A549 (cell line): ENCODE data around the gene HS6ST3.

ENCODE experiments used
- CBX2 ChIP-seq: fragments of 200-600 bp; sonication (generic); IDR thresholded peaks from 2 replicates; pipeline ENCODE4 v1.6.1; 2016; ENCODE audit warnings: low read depth, mild to moderate bottlenecking, borderline replicate concordance
- CHD4 ChIP-seq: fragments of 200-600 bp; sonication (generic); IDR thresholded peaks from 2 replicates; pipeline ENCODE4 v1.6.1; 2016; ENCODE audit warnings: antibody characterized with exemption, mild to moderate bottlenecking, borderline replicate concordance
- GATA3 ChIP-seq: IDR thresholded peaks from 2 replicates; pipeline ENCODE4 v1.6.1; 2012; ENCODE audit warnings: borderline replicate concordance
- JUNB ChIP-seq: fragments of >200 bp; sonication (Bioruptor Twin); formaldehyde crosslinking; IDR thresholded peaks from 2 replicates; pipeline ENCODE4 v1.6.1; 2016
- MAZ ChIP-seq: fragments of 150-350 bp; IDR thresholded peaks from 2 replicates; pipeline ENCODE4 v1.6.1; 2014; ENCODE audit warnings: antibody characterized with exemption, low read depth, low read length, borderline replicate concordance
- POLR2A ChIP-seq: IDR thresholded peaks from 2 replicates; pipeline ENCODE4 v1.6.1; 2012; ENCODE audit warnings: mild to moderate bottlenecking, low read length
- REST ChIP-seq: fragments of 200-600 bp; sonication (generic); IDR thresholded peaks from 2 replicates; pipeline ENCODE4 v1.6.1; 2016; ENCODE audit warnings: antibody characterized with exemption, mild to moderate bottlenecking, moderate library complexity
- TF ChIP-seq, protein P1 (sequence below): fragments of >200 bp; sonication (Bioruptor Twin); formaldehyde crosslinking; IDR thresholded peaks from 3 replicates; pipeline ENCODE4 v1.5.1; 2016
- TF ChIP-seq, protein P2 (sequence below): IDR thresholded peaks from 2 replicates; pipeline ENCODE4 v1.6.1; 2012
- TF ChIP-seq, protein P3 (sequence below): fragments of 450-650 bp; IDR thresholded peaks from 2 replicates; pipeline ENCODE4 v1.6.1; 2014; ENCODE audit warnings: antibody characterized with exemption
- TF ChIP-seq, protein P4 (sequence below): IDR thresholded peaks from 2 replicates; pipeline ENCODE4 v1.6.1; 2012

DNA sequence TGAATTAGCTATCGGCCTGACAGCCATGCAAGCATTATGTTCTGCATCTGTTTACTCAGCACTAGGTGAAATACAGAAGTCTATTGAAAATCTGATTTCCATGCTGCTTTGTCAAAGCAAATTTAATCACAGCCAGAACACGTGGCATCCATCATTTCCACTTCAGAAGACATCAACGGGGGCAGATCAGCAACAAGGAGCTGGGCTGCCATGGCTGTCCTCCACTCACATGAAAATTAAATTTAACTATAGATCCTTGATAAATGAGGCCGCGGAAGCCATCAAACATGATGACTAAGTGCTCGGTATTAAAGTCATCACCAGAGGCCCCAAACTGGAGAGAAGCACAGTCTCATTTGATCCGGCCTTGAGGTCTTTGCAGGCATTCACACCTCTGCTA is 443.5 kb downstream of the HS6ST3 start:
- TF ChIP-seq, protein P1, sequence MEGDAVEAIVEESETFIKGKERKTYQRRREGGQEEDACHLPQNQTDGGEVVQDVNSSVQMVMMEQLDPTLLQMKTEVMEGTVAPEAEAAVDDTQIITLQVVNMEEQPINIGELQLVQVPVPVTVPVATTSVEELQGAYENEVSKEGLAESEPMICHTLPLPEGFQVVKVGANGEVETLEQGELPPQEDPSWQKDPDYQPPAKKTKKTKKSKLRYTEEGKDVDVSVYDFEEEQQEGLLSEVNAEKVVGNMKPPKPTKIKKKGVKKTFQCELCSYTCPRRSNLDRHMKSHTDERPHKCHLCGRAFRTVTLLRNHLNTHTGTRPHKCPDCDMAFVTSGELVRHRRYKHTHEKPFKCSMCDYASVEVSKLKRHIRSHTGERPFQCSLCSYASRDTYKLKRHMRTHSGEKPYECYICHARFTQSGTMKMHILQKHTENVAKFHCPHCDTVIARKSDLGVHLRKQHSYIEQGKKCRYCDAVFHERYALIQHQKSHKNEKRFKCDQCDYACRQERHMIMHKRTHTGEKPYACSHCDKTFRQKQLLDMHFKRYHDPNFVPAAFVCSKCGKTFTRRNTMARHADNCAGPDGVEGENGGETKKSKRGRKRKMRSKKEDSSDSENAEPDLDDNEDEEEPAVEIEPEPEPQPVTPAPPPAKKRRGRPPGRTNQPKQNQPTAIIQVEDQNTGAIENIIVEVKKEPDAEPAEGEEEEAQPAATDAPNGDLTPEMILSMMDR: no peak
- no peak for TF ChIP-seq GATA3
- no peak for TF ChIP-seq POLR2A
- TF ChIP-seq, protein P2, sequence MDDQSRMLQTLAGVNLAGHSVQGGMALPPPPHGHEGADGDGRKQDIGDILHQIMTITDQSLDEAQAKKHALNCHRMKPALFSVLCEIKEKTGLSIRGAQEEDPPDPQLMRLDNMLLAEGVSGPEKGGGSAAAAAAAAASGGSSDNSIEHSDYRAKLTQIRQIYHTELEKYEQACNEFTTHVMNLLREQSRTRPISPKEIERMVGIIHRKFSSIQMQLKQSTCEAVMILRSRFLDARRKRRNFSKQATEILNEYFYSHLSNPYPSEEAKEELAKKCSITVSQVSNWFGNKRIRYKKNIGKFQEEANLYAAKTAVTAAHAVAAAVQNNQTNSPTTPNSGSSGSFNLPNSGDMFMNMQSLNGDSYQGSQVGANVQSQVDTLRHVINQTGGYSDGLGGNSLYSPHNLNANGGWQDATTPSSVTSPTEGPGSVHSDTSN: no peak
- no peak for TF ChIP-seq MAZ
- TF ChIP-seq JUNB: no peak
- no peak for TF ChIP-seq CHD4
- no peak for TF ChIP-seq REST
- TF ChIP-seq, protein P3, sequence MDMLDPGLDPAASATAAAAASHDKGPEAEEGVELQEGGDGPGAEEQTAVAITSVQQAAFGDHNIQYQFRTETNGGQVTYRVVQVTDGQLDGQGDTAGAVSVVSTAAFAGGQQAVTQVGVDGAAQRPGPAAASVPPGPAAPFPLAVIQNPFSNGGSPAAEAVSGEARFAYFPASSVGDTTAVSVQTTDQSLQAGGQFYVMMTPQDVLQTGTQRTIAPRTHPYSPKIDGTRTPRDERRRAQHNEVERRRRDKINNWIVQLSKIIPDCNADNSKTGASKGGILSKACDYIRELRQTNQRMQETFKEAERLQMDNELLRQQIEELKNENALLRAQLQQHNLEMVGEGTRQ: no peak
- TF ChIP-seq, protein P4, sequence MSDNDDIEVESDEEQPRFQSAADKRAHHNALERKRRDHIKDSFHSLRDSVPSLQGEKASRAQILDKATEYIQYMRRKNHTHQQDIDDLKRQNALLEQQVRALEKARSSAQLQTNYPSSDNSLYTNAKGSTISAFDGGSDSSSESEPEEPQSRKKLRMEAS: no peak
- TF ChIP-seq CBX2: no peak
